Measurements from ENCODE around the gene PKP1.
A peak's percentile ranks its signal among the peaks of the same experiment; 100 is the strongest.

PKP1 gene

GRCh38 chr1:201295861-201296260 is 12.6 kb downstream of the PKP1 start:
- no peak overlapping the region for H3K4me3 ChIP-seq (ENCODE audit: low read length)
- DNase-seq (ENCODE audit: low read depth) = no peak
- TF ChIP-seq, protein P1, sequence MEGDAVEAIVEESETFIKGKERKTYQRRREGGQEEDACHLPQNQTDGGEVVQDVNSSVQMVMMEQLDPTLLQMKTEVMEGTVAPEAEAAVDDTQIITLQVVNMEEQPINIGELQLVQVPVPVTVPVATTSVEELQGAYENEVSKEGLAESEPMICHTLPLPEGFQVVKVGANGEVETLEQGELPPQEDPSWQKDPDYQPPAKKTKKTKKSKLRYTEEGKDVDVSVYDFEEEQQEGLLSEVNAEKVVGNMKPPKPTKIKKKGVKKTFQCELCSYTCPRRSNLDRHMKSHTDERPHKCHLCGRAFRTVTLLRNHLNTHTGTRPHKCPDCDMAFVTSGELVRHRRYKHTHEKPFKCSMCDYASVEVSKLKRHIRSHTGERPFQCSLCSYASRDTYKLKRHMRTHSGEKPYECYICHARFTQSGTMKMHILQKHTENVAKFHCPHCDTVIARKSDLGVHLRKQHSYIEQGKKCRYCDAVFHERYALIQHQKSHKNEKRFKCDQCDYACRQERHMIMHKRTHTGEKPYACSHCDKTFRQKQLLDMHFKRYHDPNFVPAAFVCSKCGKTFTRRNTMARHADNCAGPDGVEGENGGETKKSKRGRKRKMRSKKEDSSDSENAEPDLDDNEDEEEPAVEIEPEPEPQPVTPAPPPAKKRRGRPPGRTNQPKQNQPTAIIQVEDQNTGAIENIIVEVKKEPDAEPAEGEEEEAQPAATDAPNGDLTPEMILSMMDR (conservative IDR thresholded peaks at IDR 0.05; ENCODE audit: low read depth, low read length) = no peak

DNA sequence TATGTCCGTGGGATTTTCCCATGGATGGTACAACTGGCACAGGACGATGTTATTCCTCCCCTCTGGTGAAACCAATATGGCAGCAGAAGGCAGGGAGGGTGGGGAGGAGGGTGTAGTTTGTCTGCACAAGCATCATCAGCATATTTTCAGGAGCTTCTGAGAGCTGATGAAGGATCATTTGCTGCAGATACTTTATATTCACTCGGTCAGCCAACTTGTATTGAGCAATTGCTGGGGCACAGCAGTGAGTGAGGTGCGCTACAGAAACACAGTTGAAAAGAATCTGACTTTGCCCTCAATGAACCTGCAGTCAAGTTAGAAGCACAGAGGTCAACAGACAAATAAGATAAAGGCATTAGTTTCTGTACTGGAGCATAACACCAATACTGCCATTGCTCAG is 13.0 kb downstream of the PKP1 start:
- no peak for DNase-seq (ENCODE audit: low read depth)
- no peak overlapping the region for H3K4me3 ChIP-seq (ENCODE audit: low read length)
- TF ChIP-seq, protein P1 (conservative IDR thresholded peaks at IDR 0.05; ENCODE audit: low read depth, low read length) = no peak

DNA sequence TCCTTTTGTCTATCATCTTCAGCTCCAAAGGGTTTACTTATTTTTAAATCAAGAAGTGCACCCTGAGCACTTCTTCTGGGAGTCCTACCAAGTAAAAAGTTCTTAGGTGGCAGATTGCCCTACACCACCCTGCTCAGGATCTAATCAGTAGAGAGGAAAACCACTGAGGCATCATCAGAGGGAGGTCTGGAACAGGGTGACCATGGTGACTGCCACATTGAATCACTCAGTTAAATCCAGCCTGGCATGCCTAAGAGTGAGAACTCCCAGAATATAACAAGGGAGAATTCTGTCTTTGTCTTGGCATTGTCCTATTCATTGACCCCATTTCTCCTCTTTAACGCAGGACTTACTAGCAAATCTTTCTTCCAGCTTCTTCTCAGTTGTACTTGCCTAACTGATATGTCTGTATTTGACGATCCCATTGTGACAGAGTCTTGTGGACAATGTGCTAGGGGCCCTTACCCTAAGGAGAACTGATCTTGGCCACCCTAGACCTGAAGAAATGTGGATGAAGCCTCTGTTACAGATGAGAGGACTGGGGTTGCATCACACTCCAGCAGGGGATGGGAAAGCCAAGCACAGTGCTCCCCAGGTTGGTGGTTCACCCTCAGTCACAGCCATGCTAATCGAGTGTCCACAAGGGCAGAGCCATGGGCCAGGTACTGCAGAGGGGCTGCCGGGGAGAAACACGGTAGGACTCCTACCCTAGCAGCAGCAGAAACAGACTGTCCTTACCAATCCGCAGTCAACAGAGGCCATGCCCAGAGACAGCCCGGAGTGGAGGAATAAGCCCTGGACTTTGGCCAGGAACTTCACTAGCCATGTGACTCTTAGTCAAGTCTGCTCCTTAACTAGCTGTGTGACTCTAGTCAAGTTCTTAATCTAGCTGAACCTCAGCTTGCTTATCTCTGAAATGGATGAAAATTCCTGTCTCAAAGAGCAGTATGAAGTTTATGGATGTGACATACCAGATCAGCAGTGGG is 15.4 kb downstream of the PKP1 start:
- no peak overlapping the region for H3K4me3 ChIP-seq (ENCODE audit: low read length)
- DNase-seq (ENCODE audit: low read depth) = peak; percentile 72
- TF ChIP-seq, protein P1 (conservative IDR thresholded peaks at IDR 0.05; ENCODE audit: low read depth, low read length) = no peak

DNA sequence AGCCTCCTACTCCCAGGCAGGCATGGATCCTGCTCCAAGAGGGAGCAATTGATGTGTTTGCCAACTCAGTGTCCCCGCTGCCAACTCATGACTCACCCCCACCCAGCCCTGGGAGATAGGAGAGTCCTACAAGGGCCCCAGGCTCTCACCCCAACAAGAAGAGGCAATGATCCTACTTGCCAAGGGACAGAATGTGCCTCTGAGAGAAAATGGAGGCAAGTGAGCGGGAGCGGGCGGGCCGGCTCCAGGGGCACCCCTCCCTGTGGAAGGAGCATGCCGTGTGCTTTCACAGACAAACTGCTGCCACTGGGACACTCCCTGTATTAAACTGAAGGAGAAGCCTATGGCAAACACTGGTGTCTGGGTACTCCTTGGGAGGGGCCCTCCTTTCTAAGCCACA is 16.7 kb downstream of the PKP1 start:
- TF ChIP-seq, protein P1 (conservative IDR thresholded peaks at IDR 0.05; ENCODE audit: low read depth, low read length) = no peak
- H3K4me3 ChIP-seq (ENCODE audit: low read length) = no peak overlapping the region
- DNase-seq (ENCODE audit: low read depth) = no peak

GRCh38 chr1:201300641-201301040 is 17.3 kb downstream of the PKP1 start:
- H3K4me3 ChIP-seq (ENCODE audit: low read length) = no peak overlapping the region
- no peak for DNase-seq (ENCODE audit: low read depth)
- TF ChIP-seq, protein P1 (conservative IDR thresholded peaks at IDR 0.05; ENCODE audit: low read depth, low read length) = no peak

- no peak overlapping the region for H3K4me3 ChIP-seq (ENCODE audit: low read length)
- TF ChIP-seq, protein P1 (conservative IDR thresholded peaks at IDR 0.05; ENCODE audit: low read depth, low read length) = no peak
- DNase-seq (ENCODE audit: low read depth) = no peak
Measured at GRCh38 chr1:201302163-201303152, 19.2 kb downstream of the PKP1 start.

Measured in retinal pigment epithelial cell (primary cell).